T-cell (primary cell): ENCODE measurements around the gene HAPLN2. TPM values are rescaled to one million over a fixed set of nuclear protein-coding genes. Genes with fewer than 3 reads are reported as not detected.
A peak's percentile ranks its signal among the peaks of the same experiment; 100 is the strongest.

Experiments
- ATAC-seq, 4 experiments: fragments of 200-7000 bp in 3 of 4; fragments of 150-1000 bp in 1 of 4; cut with Tn5 transposase; replicated peaks in 1 of 4; 1 replicate in 3 of 4; 2 replicates in 1 of 4; pipeline ENCODE4 v1.10.0; 2021; ENCODE audit warnings: moderate library complexity in 3 of 4, mild to moderate bottlenecking in 2 of 4, moderate number of reproducible peaks in 1 of 4
- CTCF ChIA-PET, 2 donors: fragments of 300-600 bp; sonication (Branson Sonifier 250); formaldehyde crosslinking; loops; one replicate each; lab custom pipeline; 2022; ENCODE audit warnings: antibody characterized with exemption in 2 of 2; lab: Charles Lee
- POLR2A ChIA-PET, 2 donors: fragments of 300-600 bp; sonication (Branson Sonifier 250); formaldehyde crosslinking; loops; one replicate each; lab custom pipeline; 2022; ENCODE audit warnings: antibody characterized with exemption in 2 of 2; lab: Charles Lee
- DNase-seq, 35 experiments: peaks; one replicate each; pipeline versions ENCODE4 v3.0.0 to v3.0.0-alpha.2; 2013 to 2023
- H3K27ac ChIP-seq: one replicate; pipeline ENCODE4 v1.5.1; 2013; ENCODE audit warnings: low read length
- H3K27me3 ChIP-seq, 2 experiments: replicated peaks in 1 of 2; 1 replicate in 1 of 2; 2 replicates in 1 of 2; pipeline versions ENCODE4 v1.6.1 to v1.7.0; 2013; ENCODE audit warnings: low read length in 1 of 2, mixed read lengths in 1 of 2; ENCODE audit not compliant: control insufficient read depth in 2 of 2, insufficient read depth in 2 of 2; ENCODE audit errors: extremely low read depth in 1 of 2
- H3K36me3 ChIP-seq, 2 donors: 1 replicate in 1 of 2; 2 replicates in 1 of 2; pipeline versions ENCODE4 v1.6.1 to v1.7.0; 2013; ENCODE audit warnings: low read length in 1 of 2; ENCODE audit not compliant: control insufficient read depth in 2 of 2, insufficient read depth in 1 of 2; ENCODE audit errors: extremely low read depth in 1 of 2
- H3K4me1 ChIP-seq, 2 experiments: 1 replicate in 1 of 2; 2 replicates in 1 of 2; pipeline versions ENCODE4 v1.6.1 to v1.7.0; 2013; ENCODE audit warnings: low read length in 2 of 2, mixed read lengths in 1 of 2; ENCODE audit not compliant: insufficient read depth in 2 of 2, control insufficient read depth in 1 of 2; ENCODE audit errors: extremely low read depth in 1 of 2
- H3K4me3 ChIP-seq, 2 donors: 1 replicate in 1 of 2; 2 replicates in 1 of 2; pipeline versions ENCODE4 v1.5.1 to v1.7.0; 2013; ENCODE audit warnings: mild to moderate bottlenecking in 2 of 2, low read length in 1 of 2, moderate library complexity in 1 of 2; ENCODE audit not compliant: control insufficient read depth in 1 of 2; ENCODE audit errors: extremely low read depth in 1 of 2
- H3K9me3 ChIP-seq: 2 replicates; pipeline ENCODE4 v1.7.0; 2013
- H3K27ac Mint-ChIP-seq, 2 donors: one replicate each; pipeline ENCODE4 v1.8.0; 2020 to 2021; ENCODE audit warnings: mild to moderate bottlenecking in 2 of 2, mixed read lengths in 2 of 2
- H3K27me3 Mint-ChIP-seq, 2 donors: one replicate each; pipeline ENCODE4 v1.8.0; 2021 to 2022; ENCODE audit warnings: mixed read lengths in 2 of 2
- H3K36me3 Mint-ChIP-seq: one replicate; pipeline ENCODE4 v1.8.0; 2021; ENCODE audit warnings: mixed read lengths
- H3K4me1 Mint-ChIP-seq, 3 donors: one replicate each; pipeline ENCODE4 v1.8.0; 2020 to 2022; ENCODE audit warnings: mixed read lengths in 3 of 3, mild to moderate bottlenecking in 1 of 3
- H3K4me3 Mint-ChIP-seq, 3 donors: one replicate each; pipeline ENCODE4 v1.8.0; 2020 to 2022; ENCODE audit warnings: mild to moderate bottlenecking in 3 of 3, mixed read lengths in 3 of 3, moderate library complexity in 3 of 3
- H3K9me3 Mint-ChIP-seq, 3 donors: one replicate each; pipeline ENCODE4 v1.8.0; 2020 to 2022; ENCODE audit warnings: mixed read lengths in 3 of 3
- WGBS: methylation state at CpG from one replicate; pipeline ENCODE4 v1.1.5; 2013; ENCODE audit warnings: missing lambda C conversion rate; ENCODE audit not compliant: insufficient coverage; 5-methylcytosine and 5-hydroxymethylcytosine counted together
- total RNA-seq, 35 experiments: library from RNA in 6 of 35; stranded (reverse) in 6 of 35; fragments of 120-200 nt in 1 of 35; gene quantifications; one replicate each; pipeline versions ENCODE4 v1.2.1 to v1.2.4 and lab custom pipeline; 2013 to 2026

The HAPLN2 gene
- total RNA-seq, 5 donors from 2014 or later (not counting 1 experiment from before 2014, with no cell fraction given), result 0.33 TPM; not detected in 4

- ChIA-PET CTCF (interaction anchor here in 1 of 2 donors (1.4 kb wide), 1 partner anchor 8 kb away, joined by 3 read pairs; the partner anchor contains the start of gene GPATCH4), POLR2A (no interaction called here)
- Mint-ChIP-seq H3K4me3 (no peak overlapping the region), H3K27ac (no peak overlapping the region), H3K27me3 (no peaks in the 10 kb centered on the region), H3K9me3 (no peaks in the 10 kb centered on the region), H3K4me1 (peaks cover 19 to 26% (median 19%) of the 10 kb centered on the region in 3 donors), H3K36me3 (peaks cover 22% of the 10 kb centered on the region)
- H3K36me3 ChIP-seq, result peaks cover 27 to 56% of the 10 kb centered on the region in 2 donors
- peaks cover 12 to 23% of the 10 kb centered on the region in 2 experiments for H3K4me1 ChIP-seq
- WGBS, result 81% methylated on average over 3 of the region's 8 CpGs
- no peaks in the 10 kb centered on the region for H3K9me3 ChIP-seq
- ATAC-seq (no peak), DNase-seq (no peak)
- H3K27ac ChIP-seq, result no peak overlapping the region
- H3K27me3 ChIP-seq, result no peaks in the 10 kb centered on the region
- H3K4me3 ChIP-seq, result no peak overlapping the region
Observed at GRCh38 chr1:156593661-156593989, 25.6 kb upstream of the HAPLN2 start.

DNA sequence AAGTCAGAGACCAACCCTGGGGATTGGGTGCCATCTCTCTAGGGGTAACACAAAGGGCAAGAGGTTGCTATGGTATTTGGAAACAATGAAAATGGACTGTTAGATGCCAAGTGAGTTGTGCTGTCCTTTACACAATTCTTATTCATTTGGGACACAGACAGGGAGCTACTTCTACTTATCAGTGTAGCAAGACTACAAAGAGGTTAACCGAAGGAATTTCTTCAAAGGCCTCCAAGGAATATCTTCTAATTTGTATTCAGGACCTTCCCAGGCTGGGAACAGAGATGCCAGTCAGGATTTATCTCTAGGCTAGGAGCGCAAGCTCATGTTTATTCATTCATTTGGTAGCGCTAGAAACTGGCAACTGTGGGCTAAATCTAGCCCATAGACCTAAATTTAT lies 25.0 kb upstream of the HAPLN2 start:
- ATAC-seq, result no peak
- ChIA-PET POLR2A (no interaction called here), CTCF (interaction anchor here in 1 of 2 donors (1.1 to 1.7 kb wide), 2 partner anchors 8 to 10 kb away, joined by 6 read pairs; no protein-coding TSS in a partner anchor)
- Histone ChIP-seq H3K4me3 (no peak overlapping the region), H3K4me1 (peaks cover 12 to 23% of the 10 kb centered on the region in 2 experiments), H3K9me3 (no peaks in the 10 kb centered on the region), H3K27ac (no peak overlapping the region), H3K36me3 (peaks cover 27 to 59% of the 10 kb centered on the region in 2 donors), H3K27me3 (no peaks in the 10 kb centered on the region)
- H3K4me1 Mint-ChIP-seq, result peaks cover 19 to 26% (median 19%) of the 10 kb centered on the region in 3 donors
- WGBS, result 100% methylated on average over 3 of the region's 3 CpGs
- H3K9me3 Mint-ChIP-seq, result no peaks in the 10 kb centered on the region
- H3K36me3 Mint-ChIP-seq, result peaks cover 25% of the 10 kb centered on the region
- DNase-seq, result no peak
- H3K27ac Mint-ChIP-seq, result no peak overlapping the region
- H3K27me3 Mint-ChIP-seq, result no peaks in the 10 kb centered on the region
- no peak overlapping the region for H3K4me3 Mint-ChIP-seq

- Histone ChIP-seq H3K4me1 (peaks cover 14 to 29% of the 10 kb centered on the region in 2 experiments), H3K27me3 (no peaks in the 10 kb centered on the region), H3K27ac (no peak overlapping the region), H3K9me3 (no peaks in the 10 kb centered on the region), H3K36me3 (peaks cover 27 to 59% of the 10 kb centered on the region in 2 donors), H3K4me3 (no peak overlapping the region)
- CTCF ChIA-PET, result interaction anchor here in 1 of 2 donors (1.1 to 1.7 kb wide), 2 partner anchors 9 to 10 kb away, joined by 6 read pairs; no protein-coding TSS in a partner anchor
- DNase-seq (no peak), ATAC-seq (no peak)
- POLR2A ChIA-PET, result no interaction called here
- no peaks in the 10 kb centered on the region for H3K9me3 Mint-ChIP-seq
- H3K27me3 Mint-ChIP-seq, result no peaks in the 10 kb centered on the region
- WGBS, result 94% methylated on average over 2 of the region's 2 CpGs
- H3K27ac Mint-ChIP-seq, result peak overlapping the region; percentile 3 to 23
- H3K4me1 Mint-ChIP-seq, result peaks cover 19 to 33% (median 25%) of the 10 kb centered on the region in 3 donors
- H3K36me3 Mint-ChIP-seq, result peaks cover 25% of the 10 kb centered on the region
- H3K4me3 Mint-ChIP-seq, result no peak overlapping the region
Observed at GRCh38 chr1:156595016-156595415, 24.2 kb upstream of the HAPLN2 start.

DNA sequence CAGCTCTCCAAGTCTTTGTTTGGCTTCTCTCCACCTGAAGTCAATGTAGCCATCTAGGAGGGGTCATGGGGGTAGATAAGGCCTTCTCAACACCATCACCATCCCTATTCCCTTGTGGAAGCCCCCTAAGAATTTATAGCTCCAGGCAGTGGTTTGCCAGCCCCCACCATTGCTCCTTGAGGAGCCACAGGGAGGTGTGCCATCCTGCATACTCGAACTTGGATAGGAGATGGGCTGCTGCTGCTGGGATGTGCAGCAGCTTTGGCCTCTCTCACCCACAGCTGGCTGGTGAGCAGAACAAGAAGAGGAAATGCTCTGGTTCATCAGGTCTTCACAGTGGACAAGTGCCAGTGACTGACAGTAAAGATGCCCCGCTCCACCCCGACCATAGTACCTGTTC lies 22.8 kb upstream of the HAPLN2 start:
- no peak for DNase-seq

GRCh38 chr1:156598125-156598524 lies 21.1 kb upstream of the HAPLN2 start:
- no peak overlapping the region for H3K4me3 ChIP-seq
- no peaks in the 10 kb centered on the region for H3K27me3 ChIP-seq
- ATAC-seq, result no peak
- H3K9me3 ChIP-seq, result no peaks in the 10 kb centered on the region
- no peak for DNase-seq
- ChIA-PET CTCF (interaction anchor here in 1 of 2 donors (0.7 kb wide), 1 partner anchor 13 kb away, joined by 3 read pairs; no protein-coding TSS in a partner anchor), POLR2A (interaction anchor here in 1 of 2 donors (0.6 kb wide), 1 partner anchor 1237 kb away, joined by 14 read pairs; no protein-coding TSS in a partner anchor)
- Mint-ChIP-seq H3K9me3 (no peaks in the 10 kb centered on the region), H3K4me3 (no peak overlapping the region), H3K4me1 (peaks cover 35 to 39% (median 37%) of the 10 kb centered on the region in 3 donors), H3K36me3 (peaks cover 25% of the 10 kb centered on the region), H3K27me3 (no peaks in the 10 kb centered on the region), H3K27ac (no peak overlapping the region)
- H3K36me3 ChIP-seq, result peaks cover 27 to 55% of the 10 kb centered on the region in 2 donors
- no peak overlapping the region for H3K27ac ChIP-seq
- H3K4me1 ChIP-seq, result peaks cover 12 to 37% of the 10 kb centered on the region in 2 experiments
- 100% methylated on average over 4 of the region's 5 CpGs for WGBS

More for the DNA sequence above, 22.8 kb upstream of the HAPLN2 start:
- Mint-ChIP-seq H3K4me1 (peaks cover 30 to 37% (median 33%) of the 10 kb centered on the region in 3 donors), H3K9me3 (no peaks in the 10 kb centered on the region), H3K36me3 (peaks cover 25% of the 10 kb centered on the region), H3K27me3 (no peaks in the 10 kb centered on the region), H3K27ac (no peak overlapping the region), H3K4me3 (no peak overlapping the region)
- H3K27me3 ChIP-seq, result no peaks in the 10 kb centered on the region
- CTCF ChIA-PET, result interaction anchor here (1.1 kb wide), 2 partner anchors 11 to 116 kb away, joined by 3 to 4 read pairs; no protein-coding TSS in a partner anchor
- peaks cover 27 to 59% of the 10 kb centered on the region in 2 donors for H3K36me3 ChIP-seq
- POLR2A ChIA-PET, result no interaction called here
- no peak overlapping the region for H3K27ac ChIP-seq
- no peak for ATAC-seq
- WGBS, result 88% methylated on average over 1 of the region's 3 CpGs
- peaks cover 12 to 38% of the 10 kb centered on the region in 2 experiments for H3K4me1 ChIP-seq
- H3K4me3 ChIP-seq, result no peak overlapping the region
- H3K9me3 ChIP-seq, result no peaks in the 10 kb centered on the region

GRCh38 chr1:156598731-156599432 lies 20.3 kb upstream of the HAPLN2 start:
- DNase-seq (no peak), ATAC-seq (no peak)
- Histone ChIP-seq H3K4me3 (no peak overlapping the region), H3K27ac (no peak overlapping the region), H3K36me3 (peaks cover 24 to 48% of the 10 kb centered on the region in 2 donors), H3K9me3 (no peaks in the 10 kb centered on the region), H3K4me1 (peaks cover 12 to 33% of the 10 kb centered on the region in 2 experiments), H3K27me3 (no peaks in the 10 kb centered on the region)
- WGBS, result no CpG with 5 or more reads among the region's 4 CpGs
- Mint-ChIP-seq H3K36me3 (peaks cover 25% of the 10 kb centered on the region), H3K9me3 (no peaks in the 10 kb centered on the region), H3K27me3 (no peaks in the 10 kb centered on the region), H3K4me3 (no peak overlapping the region), H3K27ac (no peak overlapping the region), H3K4me1 (peaks cover 35 to 38% (median 37%) of the 10 kb centered on the region in 3 donors)
- POLR2A ChIA-PET, result no interaction called here
- CTCF ChIA-PET, result interaction anchor here (0.6 to 1.6 kb wide), 3 partner anchors 10 to 139 kb away, joined by 3 to 4 read pairs (median 4); no protein-coding TSS in a partner anchor
